Measurements from ENCODE around the gene LLPH.

- TF ChIP-seq CTCF (IDR thresholded peaks at IDR 0.05; ENCODE audit: insufficient read depth, low read length, poor library complexity, severe bottlenecking) = no peak
- TF ChIP-seq EZH2phosphoT487 (conservative IDR thresholded peaks at IDR 0.05; ENCODE audit: low read length) = no peak
Observed at GRCh38 chr12:66115071-66115600, 15.4 kb downstream of the LLPH start.

Data from SU-DHL-6 (cell line).